HepG2 (cell line): ENCODE results near the gene RECQL5. TPM values are rescaled to one million over a fixed set of nuclear protein-coding genes. Genes with fewer than 3 reads are reported as not detected.

Source experiments
- CCDC6 ChIP-seq: sonication (generic); formaldehyde crosslinking; IDR thresholded peaks from 2 replicates; pipeline ENCODE4 v1.8.1; 2022; ENCODE audit warnings: mild to moderate bottlenecking, missing genetic modification reagents, moderate library complexity
- ETV5 ChIP-seq: IDR thresholded peaks from 2 replicates; pipeline ENCODE4 v1.6.1; 2018; ENCODE audit warnings: missing biosample characterization, missing genetic modification reagents, inconsistent platforms, borderline replicate concordance
- HDAC1 ChIP-seq: sonication (generic); formaldehyde crosslinking; IDR thresholded peaks from 2 replicates; pipeline ENCODE4 v1.5.1; 2020; ENCODE audit warnings: mild to moderate bottlenecking, missing genetic modification reagents
- MYC ChIP-seq: sonication (generic); formaldehyde crosslinking; IDR thresholded peaks from 2 replicates; pipeline ENCODE4 v1.9.0; 2021; ENCODE audit warnings: missing genetic modification reagents, borderline replicate concordance
- NAIF1 ChIP-seq: sonication (generic); formaldehyde crosslinking; IDR thresholded peaks from 2 replicates; pipeline ENCODE4 v1.5.0; 2020; ENCODE audit warnings: mild to moderate bottlenecking, missing genetic modification reagents, borderline replicate concordance
- PITX1 ChIP-seq: sonication (generic); formaldehyde crosslinking; IDR thresholded peaks from 2 replicates; pipeline ENCODE4 v1.5.1; 2020; ENCODE audit warnings: mild to moderate bottlenecking, missing genetic modification reagents
- RARA ChIP-seq: IDR thresholded peaks from 2 replicates; pipeline ENCODE4 v1.6.1; 2016; ENCODE audit warnings: missing genetic modification reagents, missing compliant biosample characterization
- TBX2 ChIP-seq: sonication (generic); formaldehyde crosslinking; IDR thresholded peaks from 2 replicates; pipeline ENCODE4 v1.5.0; 2020; ENCODE audit warnings: missing genetic modification reagents, mild to moderate bottlenecking, borderline replicate concordance
- TBX3 ChIP-seq: fragments of 450-650 bp; IDR thresholded peaks from 2 replicates; pipeline ENCODE4 v1.6.1; 2017; ENCODE audit warnings: antibody characterized with exemption, mild to moderate bottlenecking, inconsistent platforms, borderline replicate concordance
- THYN1 ChIP-seq: sonication (generic); formaldehyde crosslinking; IDR thresholded peaks from 2 replicates; pipeline ENCODE4 v1.8.1; 2023; ENCODE audit warnings: low read depth, mild to moderate bottlenecking, moderate library complexity, missing genetic modification reagents, borderline replicate concordance
- ZFP36L2 ChIP-seq: sonication (generic); formaldehyde crosslinking; IDR thresholded peaks from 2 replicates; pipeline ENCODE4 v1.4.0; 2020; ENCODE audit warnings: missing genetic modification reagents
- ZNF180 ChIP-seq: sonication (generic); formaldehyde crosslinking; IDR thresholded peaks from 2 replicates; pipeline ENCODE4 v1.4.0; 2020; ENCODE audit warnings: low read depth, missing genetic modification reagents, borderline replicate concordance
- ZNF720 ChIP-seq: sonication (generic); formaldehyde crosslinking; IDR thresholded peaks from 2 replicates; pipeline ENCODE4 v1.4.0; 2020; ENCODE audit warnings: missing genetic modification reagents
- ZNF737 ChIP-seq: sonication (generic); formaldehyde crosslinking; IDR thresholded peaks from 2 replicates; pipeline ENCODE4 v1.5.0; 2020; ENCODE audit warnings: missing genetic modification reagents, mild to moderate bottlenecking, borderline replicate concordance
- polyA plus RNA-seq, 8 experiments: library from polyadenylated mRNA; depleted of rRNA in 3 of 8; stranded (reverse) in 7 of 8; unstranded in 1 of 8; fragments of >200 nt; fragmentation: Illumina TruSeq in 4 of 8; extraction: Trizol in 4 of 8; gene quantifications; 2 replicates each; pipeline versions ENCODE4 v1.2.1 to v1.2.3, GENCODE V29; 2011 to 2016; ENCODE audit warnings: low read depth in 4 of 8, missing spikeins in 1 of 8, mixed read lengths in 1 of 8; ENCODE audit not compliant: insufficient read depth in 1 of 8
- total RNA-seq, 5 experiments: library from RNA; depleted of rRNA; stranded (reverse); fragments of >200 nt; fragmentation: Illumina TruSeq; extraction: Trizol; gene quantifications; 2 replicates each; pipeline ENCODE4 v1.2.3, GENCODE V29; 2016; ENCODE audit warnings: low read depth in 1 of 5
- TF ChIP-seq, protein P1 (sequence below): sonication (generic); formaldehyde crosslinking; conservative IDR thresholded peaks from 2 replicates; pipeline ENCODE4 v1.4.0; 2020; ENCODE audit warnings: mild to moderate bottlenecking, missing genetic modification reagents, moderate library complexity
- TF ChIP-seq, protein P2 (sequence below), 2 experiments: sonication (generic) in 1 of 2; formaldehyde crosslinking in 1 of 2; IDR thresholded peaks; 2 replicates each; pipeline versions ENCODE4 v1.6.1 to v1.9.0; 2014 to 2022; ENCODE audit warnings: antibody characterized with exemption in 1 of 2, borderline replicate concordance in 1 of 2, inconsistent platforms in 1 of 2, low read depth in 1 of 2, missing genetic modification reagents in 1 of 2
- TF ChIP-seq, protein P3 (sequence below): sonication (generic); formaldehyde crosslinking; IDR thresholded peaks from 2 replicates; pipeline ENCODE4 v1.8.0; 2022; ENCODE audit warnings: missing genetic modification reagents, low read depth, mild to moderate bottlenecking, borderline replicate concordance

RECQL5 gene
- total and polyA plus RNA-seq, 2 of the 13 experiments (the other 11 are each of a cell fraction or from before 2014, with no cell fraction given), result 27.7 to 32.0 TPM

DNA sequence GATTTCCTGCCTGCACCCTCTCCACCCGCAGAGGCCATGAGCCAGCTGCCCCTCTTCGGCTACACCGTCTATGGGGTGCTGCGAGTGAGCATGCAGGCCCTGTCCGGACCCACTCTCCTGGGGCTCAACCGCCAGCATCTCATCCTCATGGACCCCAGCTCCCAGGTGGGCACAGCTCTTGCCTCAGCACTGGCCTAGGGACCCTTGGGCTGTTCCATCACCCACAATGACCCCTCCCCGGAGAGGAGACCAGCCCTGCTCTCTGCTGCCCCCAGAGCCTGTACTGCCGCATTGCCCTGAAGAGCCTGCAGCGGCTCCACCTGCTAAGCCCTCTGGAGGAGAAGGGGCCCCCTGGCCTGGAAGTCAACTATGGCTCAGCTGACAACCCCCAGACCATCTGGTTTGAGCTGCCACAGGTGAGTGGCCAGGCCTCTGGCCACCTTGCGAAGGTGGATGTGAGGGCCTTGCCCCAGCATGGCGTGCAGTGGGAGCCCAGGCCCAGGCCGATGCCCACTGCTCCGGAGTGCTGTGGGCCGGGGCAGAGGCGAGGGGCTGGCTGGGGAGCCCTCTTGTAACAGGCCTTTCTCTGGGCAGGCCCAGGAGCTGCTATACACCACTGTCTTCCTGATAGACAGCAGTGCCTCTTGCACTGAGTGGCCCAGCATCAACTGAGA lies 41.0 kb downstream of the RECQL5 start (continued):
- TF ChIP-seq MYC (CRISPR knock-in tag) (peak; percentile 14; the same call in 1 of the 2 replicates), ZFP36L2 (CRISPR knock-in tag) (no peak), HDAC1 (peak; percentile 32; the same call in 1 of the 2 replicates), TBX2 (CRISPR knock-in tag) (no peak), ZNF180 (CRISPR knock-in tag) (no peak), CCDC6 (no peak), ZNF720 (CRISPR knock-in tag) (no peak), PITX1 (CRISPR knock-in tag) (no peak), THYN1 (no peak), ETV5 (CRISPR knock-in tag) (no peak), NAIF1 (CRISPR knock-in tag) (no peak), TBX3 (no peak), ZNF737 (no peak), RARA (CRISPR knock-in tag) (no peak)
- TF ChIP-seq, protein P1, sequence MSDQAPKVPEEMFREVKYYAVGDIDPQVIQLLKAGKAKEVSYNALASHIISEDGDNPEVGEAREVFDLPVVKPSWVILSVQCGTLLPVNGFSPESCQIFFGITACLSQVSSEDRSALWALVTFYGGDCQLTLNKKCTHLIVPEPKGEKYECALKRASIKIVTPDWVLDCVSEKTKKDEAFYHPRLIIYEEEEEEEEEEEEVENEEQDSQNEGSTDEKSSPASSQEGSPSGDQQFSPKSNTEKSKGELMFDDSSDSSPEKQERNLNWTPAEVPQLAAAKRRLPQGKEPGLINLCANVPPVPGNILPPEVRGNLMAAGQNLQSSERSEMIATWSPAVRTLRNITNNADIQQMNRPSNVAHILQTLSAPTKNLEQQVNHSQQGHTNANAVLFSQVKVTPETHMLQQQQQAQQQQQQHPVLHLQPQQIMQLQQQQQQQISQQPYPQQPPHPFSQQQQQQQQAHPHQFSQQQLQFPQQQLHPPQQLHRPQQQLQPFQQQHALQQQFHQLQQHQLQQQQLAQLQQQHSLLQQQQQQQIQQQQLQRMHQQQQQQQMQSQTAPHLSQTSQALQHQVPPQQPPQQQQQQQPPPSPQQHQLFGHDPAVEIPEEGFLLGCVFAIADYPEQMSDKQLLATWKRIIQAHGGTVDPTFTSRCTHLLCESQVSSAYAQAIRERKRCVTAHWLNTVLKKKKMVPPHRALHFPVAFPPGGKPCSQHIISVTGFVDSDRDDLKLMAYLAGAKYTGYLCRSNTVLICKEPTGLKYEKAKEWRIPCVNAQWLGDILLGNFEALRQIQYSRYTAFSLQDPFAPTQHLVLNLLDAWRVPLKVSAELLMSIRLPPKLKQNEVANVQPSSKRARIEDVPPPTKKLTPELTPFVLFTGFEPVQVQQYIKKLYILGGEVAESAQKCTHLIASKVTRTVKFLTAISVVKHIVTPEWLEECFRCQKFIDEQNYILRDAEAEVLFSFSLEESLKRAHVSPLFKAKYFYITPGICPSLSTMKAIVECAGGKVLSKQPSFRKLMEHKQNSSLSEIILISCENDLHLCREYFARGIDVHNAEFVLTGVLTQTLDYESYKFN (CRISPR knock-in tag), result no peak
- TF ChIP-seq, protein P2, sequence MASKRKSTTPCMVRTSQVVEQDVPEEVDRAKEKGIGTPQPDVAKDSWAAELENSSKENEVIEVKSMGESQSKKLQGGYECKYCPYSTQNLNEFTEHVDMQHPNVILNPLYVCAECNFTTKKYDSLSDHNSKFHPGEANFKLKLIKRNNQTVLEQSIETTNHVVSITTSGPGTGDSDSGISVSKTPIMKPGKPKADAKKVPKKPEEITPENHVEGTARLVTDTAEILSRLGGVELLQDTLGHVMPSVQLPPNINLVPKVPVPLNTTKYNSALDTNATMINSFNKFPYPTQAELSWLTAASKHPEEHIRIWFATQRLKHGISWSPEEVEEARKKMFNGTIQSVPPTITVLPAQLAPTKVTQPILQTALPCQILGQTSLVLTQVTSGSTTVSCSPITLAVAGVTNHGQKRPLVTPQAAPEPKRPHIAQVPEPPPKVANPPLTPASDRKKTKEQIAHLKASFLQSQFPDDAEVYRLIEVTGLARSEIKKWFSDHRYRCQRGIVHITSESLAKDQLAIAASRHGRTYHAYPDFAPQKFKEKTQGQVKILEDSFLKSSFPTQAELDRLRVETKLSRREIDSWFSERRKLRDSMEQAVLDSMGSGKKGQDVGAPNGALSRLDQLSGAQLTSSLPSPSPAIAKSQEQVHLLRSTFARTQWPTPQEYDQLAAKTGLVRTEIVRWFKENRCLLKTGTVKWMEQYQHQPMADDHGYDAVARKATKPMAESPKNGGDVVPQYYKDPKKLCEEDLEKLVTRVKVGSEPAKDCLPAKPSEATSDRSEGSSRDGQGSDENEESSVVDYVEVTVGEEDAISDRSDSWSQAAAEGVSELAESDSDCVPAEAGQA (IDR thresholded peaks at IDR 0.05; ENCODE audit: low read depth), result no peak
- TF ChIP-seq, protein P2 (CRISPR knock-in tag; IDR thresholded peaks at IDR 0.05; ENCODE audit: borderline replicate concordance), result no peak
- TF ChIP-seq, protein P3, sequence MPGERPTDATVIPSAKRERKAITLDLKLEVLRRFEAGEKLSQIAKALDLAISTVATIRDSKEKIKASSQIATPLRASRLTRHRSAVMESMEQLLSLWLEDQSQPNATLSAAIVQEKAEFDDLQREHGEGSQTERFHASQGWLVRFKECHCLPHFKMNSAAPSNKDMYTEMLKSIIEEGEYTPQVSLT (CRISPR knock-in tag), result no peak
